HUDEP-2 (cell line): ENCODE results near the gene TAS2R9.
A peak's percentile ranks its signal among the peaks of the same experiment; 100 is the strongest.
"Not testable (repeated sequence)": the region's sequence is repeated elsewhere in the genome, so short reads cannot be mapped to it uniquely, and the experiment has no call there.

Experiments used
- DNase-seq, 76 experiments: peaks; one replicate each; lab custom pipeline; 2025; ENCODE audit not compliant: unreplicated experiment in 76 of 76; lab: John Stamatoyannopoulos, UW

The TAS2R9 gene, protein sequence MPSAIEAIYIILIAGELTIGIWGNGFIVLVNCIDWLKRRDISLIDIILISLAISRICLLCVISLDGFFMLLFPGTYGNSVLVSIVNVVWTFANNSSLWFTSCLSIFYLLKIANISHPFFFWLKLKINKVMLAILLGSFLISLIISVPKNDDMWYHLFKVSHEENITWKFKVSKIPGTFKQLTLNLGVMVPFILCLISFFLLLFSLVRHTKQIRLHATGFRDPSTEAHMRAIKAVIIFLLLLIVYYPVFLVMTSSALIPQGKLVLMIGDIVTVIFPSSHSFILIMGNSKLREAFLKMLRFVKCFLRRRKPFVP

DNA sequence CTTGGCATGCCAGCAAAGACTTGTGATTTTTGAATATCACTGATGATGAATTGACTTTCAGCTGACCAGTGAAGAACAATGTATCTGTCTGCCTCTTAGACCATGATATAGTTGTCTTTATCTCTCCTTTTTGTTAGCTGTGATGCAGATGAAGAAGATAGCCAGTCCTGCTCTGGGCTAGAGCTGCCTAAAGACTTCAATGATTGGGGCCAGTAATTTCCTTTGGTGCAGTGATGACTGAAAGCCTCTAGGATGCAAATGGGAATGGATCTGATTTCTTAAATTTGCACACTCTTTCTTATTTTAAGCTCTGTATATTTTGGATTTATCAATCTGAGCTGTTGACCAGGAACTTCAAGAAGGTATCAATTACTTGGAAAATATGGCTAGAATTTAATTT lies at the start of gene TAS2R9:
TSS of gene TAS2R9 (minus strand) at position 101 of the 400 bp plus-strand sequence. CDS start at position 8, 93 bp downstream.
- DNase-seq: no peak

DNA sequence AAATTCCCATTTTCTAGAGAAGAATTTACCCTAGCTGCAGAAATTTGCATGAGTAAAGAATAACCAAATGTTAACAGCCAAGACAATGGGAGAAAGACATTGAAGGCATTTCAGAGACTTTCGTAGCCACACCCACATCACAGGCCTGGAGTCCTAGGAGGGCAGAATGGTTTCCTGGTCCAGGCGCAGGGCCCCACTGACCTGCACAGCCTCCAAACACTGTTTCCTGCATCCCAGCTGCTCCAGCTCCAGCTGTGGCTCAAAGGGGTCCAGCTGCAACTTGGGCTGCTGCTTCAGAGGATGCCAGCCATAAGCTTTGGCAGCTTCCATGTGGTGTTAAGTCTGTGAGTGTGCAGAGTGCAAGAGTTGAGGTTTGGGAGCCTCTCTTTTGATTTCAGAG lies 45.8 kb upstream of the TAS2R9 start:
- no peak for DNase-seq

DNA sequence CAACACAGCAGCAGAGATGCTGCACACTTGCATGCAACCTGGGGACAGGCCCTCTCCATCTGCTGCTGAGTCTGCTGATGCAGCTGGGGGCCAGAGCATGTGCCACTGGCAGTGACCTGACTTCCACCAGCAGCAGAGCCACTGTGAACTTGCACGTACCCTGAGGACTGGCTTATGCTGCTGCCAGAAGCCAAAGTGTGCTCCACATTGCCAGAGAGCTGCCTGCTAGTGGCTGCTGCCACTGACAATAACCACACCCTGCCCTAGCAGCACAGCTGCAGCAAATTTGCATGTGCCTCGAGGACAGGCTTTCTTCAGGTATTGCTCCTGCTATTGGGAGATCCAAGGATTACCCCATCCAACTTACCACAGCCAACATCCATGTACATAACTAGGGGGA lies 43.8 kb upstream of the TAS2R9 start:
- no peak for DNase-seq

DNA sequence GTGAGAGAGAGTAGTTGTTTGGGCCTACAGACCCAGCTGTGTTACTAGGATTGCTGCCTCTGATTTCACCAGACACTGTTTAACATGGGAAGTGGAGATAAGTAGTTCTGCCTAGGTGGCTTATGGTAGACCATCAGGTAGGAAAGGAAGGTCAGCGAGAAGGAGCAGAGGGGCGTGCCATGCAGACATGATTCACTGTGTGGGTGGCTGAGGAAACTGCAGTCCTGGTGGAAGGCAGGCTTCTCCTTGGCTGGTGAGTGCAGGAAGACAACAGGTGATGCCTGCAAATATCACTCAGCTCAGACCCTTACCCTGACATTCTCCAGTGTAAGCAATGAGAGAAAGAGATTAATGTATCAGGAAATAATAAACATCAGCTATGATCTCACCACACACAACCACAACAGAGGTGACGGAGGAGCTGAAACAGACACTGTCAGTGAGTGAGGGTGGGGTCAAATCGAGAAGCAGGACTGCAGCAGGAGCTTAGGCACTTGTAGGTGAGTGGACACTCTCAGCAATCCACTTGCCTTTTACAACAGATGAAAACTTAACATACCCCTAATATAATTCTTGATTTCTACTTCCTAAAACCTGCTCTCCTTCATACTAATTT lies 41.4 kb upstream of the TAS2R9 start:
- no peak for DNase-seq

DNA sequence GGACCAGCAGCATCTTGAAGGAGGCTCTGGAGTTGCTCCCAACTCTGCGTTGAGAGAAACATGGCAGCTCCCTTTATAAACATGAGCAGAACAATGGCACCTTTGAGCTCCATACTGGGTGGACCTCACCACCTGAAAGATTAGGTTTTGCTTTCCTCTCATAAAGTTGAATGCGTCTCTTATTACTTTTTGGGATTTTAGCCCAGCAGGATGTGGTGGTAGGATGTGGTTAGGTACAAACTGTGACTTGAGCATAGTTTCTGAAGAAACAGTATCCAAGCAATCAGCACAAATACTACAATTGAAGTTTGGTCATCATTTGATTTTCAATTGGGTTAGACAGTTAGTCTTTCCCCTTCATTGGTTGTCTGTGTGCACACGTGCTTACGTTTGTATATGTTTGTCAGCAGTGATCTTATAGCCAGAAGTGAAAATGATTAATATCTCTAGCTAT lies 39.5 kb upstream of the TAS2R9 start, which contains the start of gene PRR4:
TSS of gene PRR4 (minus strand) at position 51 of the 454 bp plus-strand sequence. CDS start at position 13, 38 bp downstream.
- DNase-seq: no peak

DNA sequence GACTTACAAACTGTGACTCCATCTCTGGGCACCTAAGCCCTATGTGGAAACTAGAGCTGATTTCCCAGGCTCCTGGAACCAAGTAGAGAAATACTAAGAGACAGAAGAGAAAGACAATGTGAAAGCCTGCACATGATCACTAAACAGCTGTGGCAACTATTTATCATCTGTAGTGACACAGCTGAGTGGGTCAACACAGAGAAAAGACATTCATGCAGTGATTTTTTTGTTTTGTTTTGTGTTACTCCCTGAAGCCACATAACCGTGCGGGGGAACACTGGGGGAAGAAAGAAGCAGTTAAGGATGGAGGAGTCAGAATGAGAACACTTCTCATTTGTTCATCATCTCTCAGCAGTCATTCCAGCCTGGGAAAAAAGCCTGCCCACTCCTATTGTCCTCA lies 37.8 kb upstream of the TAS2R9 start:
- DNase-seq: no peak

DNA sequence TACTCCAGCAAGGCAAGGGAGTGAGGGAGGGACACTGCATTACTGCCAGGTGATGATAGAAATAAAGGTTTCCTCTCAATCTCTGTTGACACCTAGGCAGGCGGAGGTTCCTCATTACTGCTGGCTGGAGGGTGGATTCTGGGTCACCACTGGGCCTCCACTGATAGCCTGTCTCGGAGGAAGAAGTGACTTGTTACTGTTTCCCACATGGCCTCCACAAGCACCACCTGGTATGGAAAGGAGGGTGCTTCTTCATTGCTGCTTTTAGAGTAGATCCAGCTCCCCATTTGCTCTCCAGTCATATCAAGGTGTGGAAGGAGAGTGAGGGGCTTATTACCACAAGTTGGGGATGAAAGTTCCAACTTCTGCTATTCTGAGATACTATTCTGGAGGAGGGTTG lies 32.9 kb upstream of the TAS2R9 start:
- no peak for DNase-seq

DNA sequence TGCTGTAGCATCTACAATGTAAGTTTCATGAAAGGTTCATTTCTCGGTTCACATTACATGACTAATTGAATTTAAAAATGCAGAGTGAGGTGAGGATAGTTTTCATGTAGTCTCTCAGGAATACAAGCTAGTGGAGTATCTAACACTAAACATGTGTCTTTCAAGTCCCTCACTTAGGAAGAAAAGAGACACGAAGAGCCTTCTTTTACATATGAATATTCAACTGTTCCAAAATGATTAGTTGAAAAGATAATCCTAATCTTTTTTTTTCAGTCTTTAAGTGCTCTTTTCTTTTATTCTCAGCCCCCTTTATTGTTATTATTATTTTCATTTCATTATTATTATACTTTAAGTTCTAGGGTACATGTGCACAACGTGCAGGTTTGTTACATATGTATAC lies 28.5 kb upstream of the TAS2R9 start:
- no peak for DNase-seq

DNA sequence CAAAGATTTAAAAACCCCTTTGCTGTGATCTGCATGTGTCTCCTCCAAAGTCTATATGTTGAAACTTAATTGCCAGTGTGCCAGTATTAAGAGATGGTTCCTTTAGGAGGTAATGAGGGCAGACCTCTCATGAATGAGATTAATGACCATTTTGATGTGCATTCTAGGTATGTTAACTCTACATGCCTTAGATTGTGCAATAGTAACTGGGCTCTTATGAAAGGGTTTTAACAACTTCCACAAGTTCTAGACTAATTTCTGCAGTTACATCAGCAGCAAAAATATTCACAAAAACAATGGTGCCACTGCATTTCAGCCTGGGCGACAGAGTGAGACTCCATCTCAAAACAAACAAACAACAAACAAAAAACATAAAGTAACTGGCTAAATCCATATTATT lies 20.0 kb upstream of the TAS2R9 start:
- no peak for DNase-seq

DNA sequence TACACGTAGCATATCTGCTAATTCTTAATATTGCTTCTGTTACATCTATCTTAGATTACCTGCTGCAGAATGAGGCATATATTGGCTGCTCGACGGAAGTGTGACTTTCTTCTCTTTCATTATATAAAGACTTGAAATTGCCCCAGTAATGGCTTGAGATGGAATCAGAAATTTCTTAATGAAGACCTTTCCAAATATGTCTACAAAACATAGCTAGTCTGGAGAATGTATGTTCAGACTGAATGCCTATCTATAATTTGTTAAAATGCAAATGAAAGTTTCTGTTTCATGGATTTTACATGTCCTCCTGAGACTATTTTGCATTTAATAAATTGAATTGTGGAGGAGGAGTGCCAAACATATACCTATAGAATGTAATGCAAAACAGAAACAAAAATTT lies 16.3 kb upstream of the TAS2R9 start, which contains the start of gene TAS2R10:
TSS of gene TAS2R10 (minus strand) at position 101 of the 400 bp plus-strand sequence. CDS start at position 12, 89 bp downstream.
- DNase-seq: no peak

DNA sequence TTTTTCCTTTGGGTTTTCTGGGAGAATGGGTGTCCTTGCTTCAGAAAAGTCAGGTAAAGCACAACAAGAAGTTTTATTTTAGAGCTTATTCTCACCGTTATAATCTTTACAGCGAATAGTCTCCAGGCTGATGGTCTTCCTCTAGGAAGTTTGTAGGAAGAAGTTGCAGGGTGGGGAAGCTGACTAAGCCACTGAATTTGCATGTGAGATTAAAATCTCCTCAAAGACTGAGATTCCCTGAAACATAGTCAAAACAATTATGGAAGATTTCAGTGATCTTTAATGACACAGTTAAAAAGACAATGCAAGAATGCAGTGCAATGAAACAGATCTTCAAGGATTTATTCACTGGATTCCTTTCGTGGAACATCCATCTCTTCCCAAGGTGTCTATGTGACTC lies 15.0 kb upstream of the TAS2R9 start:
- no peak for DNase-seq

DNA sequence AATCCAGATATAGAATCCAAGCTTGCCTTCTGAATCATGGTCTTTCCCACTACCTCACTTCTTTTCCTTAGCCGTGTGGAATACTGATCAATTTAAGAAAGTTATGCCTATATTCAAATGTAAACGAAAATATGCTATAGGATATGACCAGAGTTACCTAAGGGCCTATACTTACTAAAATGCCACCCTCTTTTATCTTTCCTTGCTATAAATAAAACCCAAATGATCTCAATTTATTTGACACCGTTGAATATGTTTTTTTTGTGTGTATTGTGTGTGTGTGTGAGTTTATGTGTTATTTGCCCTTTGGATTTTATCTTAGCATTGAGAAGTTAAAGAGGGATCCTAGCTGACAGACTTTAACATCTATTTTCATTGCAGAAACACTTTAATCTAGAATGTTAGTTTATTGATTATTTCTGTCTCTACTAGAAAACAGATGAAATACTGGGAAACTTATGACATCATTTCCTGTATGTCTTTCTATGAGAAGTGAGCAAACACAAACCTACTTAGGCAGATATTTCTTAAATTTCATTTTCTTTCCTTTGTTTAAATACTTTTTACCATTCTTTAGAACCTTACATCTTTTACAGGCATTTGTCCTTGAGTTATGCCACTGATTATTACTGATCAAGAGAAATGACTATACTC lies 2.0 kb upstream of the TAS2R9 start:
- no peak for DNase-seq

DNA sequence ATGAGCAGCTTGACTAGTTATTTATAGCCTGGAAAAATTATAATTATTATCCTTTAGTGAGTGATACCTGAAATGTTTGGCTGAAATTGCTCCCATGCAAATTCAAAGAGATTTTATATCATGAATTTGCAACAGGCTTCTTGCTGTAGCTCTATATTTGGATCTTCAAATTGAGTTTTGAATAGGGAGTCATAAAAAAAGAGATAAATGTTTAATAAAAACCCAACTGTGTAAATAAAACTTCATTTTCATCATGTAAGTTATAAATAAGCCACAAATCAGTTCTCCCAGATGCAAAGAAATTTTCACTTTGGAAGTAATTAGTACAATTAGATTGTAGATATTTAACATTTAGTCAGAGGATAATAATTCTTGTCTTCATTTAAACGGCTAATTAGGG lies 2.8 kb downstream of the TAS2R9 start, which contains the start of gene TAS2R8:
TSS of gene TAS2R8 (minus strand) at position 101 of the 400 bp plus-strand sequence. CDS start 306 bp downstream, outside the sequence.
- DNase-seq: no peak

DNA sequence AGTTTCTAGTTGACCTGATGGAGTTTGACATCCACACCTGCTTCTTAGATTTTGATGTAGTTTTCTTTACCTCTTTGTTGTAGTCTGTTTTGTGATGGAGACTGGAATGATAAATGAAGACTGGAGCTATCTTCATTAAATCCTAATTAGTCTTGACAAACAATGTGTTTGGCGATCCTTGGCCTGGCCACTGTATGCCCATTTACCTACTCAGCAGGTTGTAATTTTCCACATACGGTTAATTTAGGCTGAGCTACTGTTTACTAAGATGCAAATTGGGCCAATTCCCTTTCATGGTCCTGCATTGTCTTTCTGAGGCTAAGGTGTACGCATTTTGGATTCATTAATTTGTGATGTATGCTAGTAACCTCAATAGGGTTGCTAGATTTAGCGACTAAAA lies 7.4 kb downstream of the TAS2R9 start, which contains the start of gene TAS2R7:
TSS of gene TAS2R7 (minus strand) at position 41 of the 400 bp plus-strand sequence. CDS start 57 bp downstream, outside the sequence.
- no peak for DNase-seq

DNA sequence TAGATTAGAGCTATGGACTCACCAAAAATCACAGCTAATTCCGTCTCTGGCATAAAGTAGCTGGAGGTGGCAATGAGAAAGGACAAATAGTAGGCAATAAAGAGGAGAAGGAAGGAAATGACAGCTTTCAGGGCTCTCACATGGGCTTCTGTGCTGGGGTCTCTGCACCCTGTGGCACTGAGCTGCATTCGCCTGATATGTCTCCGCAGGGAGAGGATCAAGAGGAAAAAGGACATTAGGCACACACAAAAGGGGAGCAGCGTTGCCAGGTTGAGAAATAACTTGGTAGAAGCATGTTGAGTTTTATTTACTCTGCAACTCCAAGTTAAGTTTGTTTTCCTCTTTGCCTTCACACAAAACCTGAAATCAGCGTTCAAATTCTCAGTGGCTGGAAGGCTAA lies 8.2 kb downstream of the TAS2R9 start:
- DNase-seq: no peak

DNA sequence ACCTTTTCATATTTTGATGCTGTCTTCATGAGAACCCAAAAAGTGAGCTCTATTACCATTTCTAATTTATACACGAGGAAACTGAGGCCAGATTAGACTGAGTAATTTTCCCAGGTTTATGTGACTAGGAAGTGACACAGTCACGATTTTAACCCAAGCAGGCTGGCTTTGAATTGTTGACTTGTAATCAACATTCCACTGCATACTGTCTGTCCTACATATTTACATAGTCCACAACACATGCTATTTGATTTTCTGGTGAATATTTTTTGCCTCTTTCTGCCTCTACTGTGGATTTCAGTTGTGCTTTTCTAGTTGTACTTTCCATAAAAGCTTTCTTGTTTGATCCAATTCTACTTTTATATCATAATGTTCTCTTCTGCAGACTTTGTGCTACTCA lies 15.7 kb downstream of the TAS2R9 start:
- DNase-seq: no peak

DNA sequence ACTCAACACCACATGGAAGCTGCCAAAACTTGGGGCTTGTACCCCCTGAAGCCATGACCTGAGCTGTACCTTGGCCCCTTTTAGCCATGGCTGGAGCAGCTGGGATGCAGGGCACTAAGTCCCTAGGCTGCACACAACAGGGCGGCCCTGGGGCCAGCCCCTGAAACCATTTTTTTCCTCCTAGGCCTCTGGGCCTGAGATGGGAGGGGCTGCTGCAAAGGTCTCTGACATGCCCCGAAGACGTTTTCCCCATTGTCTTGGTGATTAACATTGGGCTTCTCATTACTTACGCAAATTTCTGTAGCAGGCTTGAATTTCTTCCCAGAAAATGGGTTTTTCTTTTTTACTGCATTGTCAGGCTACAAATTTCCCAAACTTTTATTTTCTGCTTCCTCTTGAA lies 18.2 kb downstream of the TAS2R9 start:
- DNase-seq: not testable (repeated sequence)

DNA sequence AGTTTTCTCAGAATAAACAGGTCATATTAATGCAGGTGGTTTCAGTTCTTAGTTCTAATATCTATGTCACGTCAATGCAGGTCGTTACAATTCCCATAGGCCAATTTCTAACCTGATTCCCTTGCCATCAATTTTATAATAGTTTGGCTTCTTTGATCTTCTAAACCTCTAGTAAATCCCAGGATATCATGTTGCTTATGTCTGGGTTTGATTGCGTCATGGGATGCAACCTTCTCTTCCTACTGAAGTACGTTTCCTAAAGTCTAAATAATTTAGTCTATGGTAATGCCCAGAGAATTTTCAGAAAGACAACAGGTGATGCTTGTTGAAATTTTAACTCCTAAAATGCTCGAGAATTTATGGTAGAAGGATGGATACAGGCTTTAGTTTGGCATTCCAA lies 26.7 kb downstream of the TAS2R9 start:
- no peak for DNase-seq

DNA sequence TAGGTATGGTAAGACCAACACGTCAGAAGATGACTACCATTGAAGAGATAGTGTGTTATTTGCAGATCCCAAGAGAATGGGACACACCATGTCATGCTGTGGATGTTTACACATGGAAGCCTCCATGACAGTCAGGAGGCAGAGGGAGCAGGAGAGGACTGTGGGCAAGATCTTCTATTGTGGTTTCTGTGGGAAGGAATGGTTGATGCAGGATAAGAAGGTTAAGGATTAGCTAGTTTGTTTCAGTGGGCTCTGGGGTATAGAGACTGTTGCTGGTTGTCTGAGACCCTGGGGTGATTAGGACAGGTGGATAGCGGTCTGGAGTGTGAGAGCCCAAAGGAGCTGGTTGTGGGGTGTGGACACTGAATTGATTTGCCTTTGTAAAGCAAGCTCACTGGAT lies 30.9 kb downstream of the TAS2R9 start:
- DNase-seq: no peak

DNA sequence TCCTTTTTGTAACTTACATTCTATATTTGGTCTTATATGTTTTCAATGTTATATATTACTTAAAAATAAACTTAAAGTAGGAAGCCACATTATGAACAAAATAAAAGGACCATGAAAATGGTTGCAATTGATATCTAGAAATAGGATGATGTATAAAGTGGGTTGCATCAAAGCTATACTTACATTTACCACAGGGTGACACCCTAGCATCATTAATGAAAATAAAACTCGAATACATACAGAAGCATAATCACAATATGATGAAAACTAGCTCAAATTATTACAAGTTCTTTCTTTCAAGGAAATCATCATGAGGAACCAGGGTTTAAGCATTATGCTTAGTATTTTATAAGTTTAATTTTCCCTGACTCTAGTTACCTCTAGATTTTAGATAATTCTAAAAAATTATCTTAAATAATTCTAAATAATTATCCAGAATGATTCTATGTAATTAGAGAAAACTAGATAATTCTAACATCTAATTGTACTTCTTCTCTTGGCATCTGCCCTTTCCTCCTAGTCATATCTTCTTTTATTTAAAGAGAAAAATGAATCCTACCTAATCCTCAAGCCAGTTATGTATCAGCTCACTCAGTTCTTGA lies 38.7 kb downstream of the TAS2R9 start:
- peak in 9 of 76 experiments; percentile 0 to 7 (median 1) for DNase-seq

DNA sequence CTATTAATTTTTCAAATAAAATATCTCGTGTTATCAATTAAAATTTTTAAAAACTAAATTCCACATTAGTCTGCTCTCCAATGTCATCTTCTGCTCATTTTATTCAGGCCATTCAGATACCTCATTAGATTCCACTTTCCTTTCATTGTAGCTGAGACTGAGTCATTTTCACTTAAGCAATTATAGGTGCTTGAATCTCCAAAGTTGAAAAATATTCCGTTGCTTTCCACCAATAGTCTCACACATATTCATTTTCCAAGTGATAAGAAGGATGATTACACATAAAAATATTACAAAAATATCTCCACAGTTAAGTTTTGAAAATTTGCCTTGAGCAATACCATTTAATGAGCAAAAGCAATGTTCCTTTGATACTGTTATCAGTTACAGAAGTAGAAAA lies 50.3 kb downstream of the TAS2R9 start:
- DNase-seq: no peak
